ENCODE data around the gene SLC25A29. TPM values are rescaled to one million over a fixed set of nuclear protein-coding genes. Genes with fewer than 3 reads are reported as not detected.

Gene SLC25A29
- total and polyA plus RNA-seq, 12 donors: 11.0 to 70.7 (median 23.6) TPM

DNA sequence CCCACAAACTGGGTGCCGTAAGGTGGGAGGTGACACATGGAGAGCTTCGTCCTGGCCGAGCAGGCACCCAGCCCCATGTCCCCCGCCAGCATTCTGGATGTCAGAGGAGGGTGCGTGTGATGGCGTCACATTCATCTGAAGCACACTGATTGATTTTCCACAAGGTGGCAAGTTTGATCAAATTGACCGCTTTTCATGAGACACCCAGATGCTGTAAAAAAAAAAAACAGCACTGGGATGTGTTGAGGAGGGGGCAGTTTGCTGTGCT lies 24.2 kb downstream of the SLC25A29 start:
- intact Hi-C loops (cut with DNase I): loop anchor here in 2 of 10 donors (5.0 kb wide), 2 partner anchors 40 to 95 kb away; partner anchors contain the start of gene WDR25 (in 1 of the 2)
- Histone ChIP-seq H3K4me3 (no peak overlapping the region), H3K27ac (peak overlapping the region in 1 of 10 donors; percentile 21), H3K27me3 (no peaks in the 10 kb centered on the region), H3K9me3 (no peaks in the 10 kb centered on the region), H3K36me3 (peaks cover 0 to 36% (median 0%) of the 10 kb centered on the region in 9 donors), H3K4me1 (peaks cover 5 to 59% (median 36%) of the 10 kb centered on the region in 9 donors)
- TF ChIP-seq, protein P1, sequence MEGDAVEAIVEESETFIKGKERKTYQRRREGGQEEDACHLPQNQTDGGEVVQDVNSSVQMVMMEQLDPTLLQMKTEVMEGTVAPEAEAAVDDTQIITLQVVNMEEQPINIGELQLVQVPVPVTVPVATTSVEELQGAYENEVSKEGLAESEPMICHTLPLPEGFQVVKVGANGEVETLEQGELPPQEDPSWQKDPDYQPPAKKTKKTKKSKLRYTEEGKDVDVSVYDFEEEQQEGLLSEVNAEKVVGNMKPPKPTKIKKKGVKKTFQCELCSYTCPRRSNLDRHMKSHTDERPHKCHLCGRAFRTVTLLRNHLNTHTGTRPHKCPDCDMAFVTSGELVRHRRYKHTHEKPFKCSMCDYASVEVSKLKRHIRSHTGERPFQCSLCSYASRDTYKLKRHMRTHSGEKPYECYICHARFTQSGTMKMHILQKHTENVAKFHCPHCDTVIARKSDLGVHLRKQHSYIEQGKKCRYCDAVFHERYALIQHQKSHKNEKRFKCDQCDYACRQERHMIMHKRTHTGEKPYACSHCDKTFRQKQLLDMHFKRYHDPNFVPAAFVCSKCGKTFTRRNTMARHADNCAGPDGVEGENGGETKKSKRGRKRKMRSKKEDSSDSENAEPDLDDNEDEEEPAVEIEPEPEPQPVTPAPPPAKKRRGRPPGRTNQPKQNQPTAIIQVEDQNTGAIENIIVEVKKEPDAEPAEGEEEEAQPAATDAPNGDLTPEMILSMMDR (IDR thresholded peaks at IDR 0.05): no peak
- 90 to 94% methylated on average over 7 of the region's 7 CpGs for WGBS, 2 donors
- ATAC-seq: no peak
- no peak for DNase-seq

DNA sequence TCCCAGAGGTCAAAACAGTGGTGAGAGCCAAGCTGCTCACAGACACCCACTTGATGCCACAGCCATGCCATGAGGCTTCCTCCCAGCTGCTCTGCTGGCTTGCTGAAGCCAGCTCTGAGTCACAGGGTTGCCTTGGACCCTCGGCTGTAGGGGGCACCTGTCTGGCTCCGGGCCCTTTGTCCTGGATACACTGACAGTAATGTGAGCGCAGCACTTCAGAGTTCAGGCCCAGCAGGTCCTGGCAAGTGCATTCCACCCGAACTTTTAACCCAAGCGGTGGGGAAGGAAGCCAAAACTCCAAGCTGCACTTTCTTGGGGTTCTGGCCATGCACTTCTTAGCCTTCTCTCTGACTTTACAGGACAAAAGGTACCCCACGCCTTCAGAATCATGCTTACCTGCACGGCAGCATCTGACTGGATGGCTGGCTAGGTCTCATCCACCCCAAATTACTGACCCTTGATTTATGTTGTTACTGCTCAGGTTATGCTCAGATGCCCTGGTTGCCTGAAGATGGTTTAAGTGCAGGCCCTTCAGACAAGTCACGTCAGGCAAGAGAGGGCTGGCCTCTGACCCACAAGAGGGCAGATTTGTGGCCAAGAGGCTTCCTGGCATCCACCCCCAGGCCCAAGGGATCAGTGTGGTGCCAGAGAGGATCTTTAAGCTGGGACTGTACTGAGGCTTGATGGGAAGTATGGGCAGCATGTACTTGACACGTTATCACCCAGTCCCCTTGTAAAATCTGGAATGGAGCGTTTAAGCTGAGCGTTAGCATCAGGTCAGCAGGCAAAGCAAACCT lies 24.8 kb downstream of the SLC25A29 start:
- Histone ChIP-seq H3K36me3 (peaks cover 0 to 41% (median 0%) of the 10 kb centered on the region in 9 donors), H3K27me3 (no peaks in the 10 kb centered on the region), H3K9me3 (no peaks in the 10 kb centered on the region), H3K27ac (no peak overlapping the region), H3K4me3 (no peak overlapping the region), H3K4me1 (peaks cover 5 to 58% (median 36%) of the 10 kb centered on the region in 9 donors)
- DNase-seq: no peak
- TF ChIP-seq, protein P1 (IDR thresholded peaks at IDR 0.05): no peak
- 64 to 65% methylated on average over 11 of the region's 11 CpGs for WGBS, 2 donors
- no peak for ATAC-seq
- intact Hi-C loops (cut with DNase I): loop anchor here in 2 of 10 donors (5.0 kb wide), 2 partner anchors 39 to 96 kb away; partner anchors contain the start of gene WDR25 (in 1 of the 2)

DNA sequence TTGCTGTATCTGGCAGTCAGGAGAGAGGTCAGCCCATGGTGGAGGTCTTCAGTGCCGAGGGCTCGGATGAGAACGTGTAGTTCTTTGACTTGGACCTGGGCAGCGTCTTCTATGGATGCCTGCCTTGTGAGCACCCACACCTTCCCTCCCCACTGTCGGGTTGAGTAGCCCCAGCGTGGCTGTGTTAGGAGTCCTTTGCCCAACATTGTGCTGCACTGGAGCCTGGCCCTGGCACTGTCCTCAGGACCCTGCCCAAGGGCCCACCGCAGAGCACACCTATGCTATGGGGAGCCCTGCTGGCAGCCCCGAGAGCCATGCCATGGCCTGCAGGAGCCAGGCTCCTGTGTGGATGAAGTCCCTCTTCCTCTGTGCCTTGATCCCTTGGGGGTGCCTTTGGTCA lies 26.7 kb downstream of the SLC25A29 start:
- ATAC-seq (no peak), DNase-seq (no peak)
- 91 to 92% methylated on average over 8 of the region's 8 CpGs for WGBS, 2 donors
- Histone ChIP-seq H3K27ac (no peak overlapping the region), H3K36me3 (peaks cover 0 to 49% (median 0%) of the 10 kb centered on the region in 9 donors), H3K4me3 (no peak overlapping the region), H3K27me3 (no peaks in the 10 kb centered on the region), H3K4me1 (peaks cover 0 to 56% (median 24%) of the 10 kb centered on the region in 9 donors), H3K9me3 (no peaks in the 10 kb centered on the region)
- intact Hi-C loops (cut with DNase I): loop anchor here in 1 of 10 donors (5.0 kb wide), 1 partner anchor 37 kb away; no protein-coding TSS in a partner anchor
- TF ChIP-seq, protein P1 (IDR thresholded peaks at IDR 0.05): no peak

DNA sequence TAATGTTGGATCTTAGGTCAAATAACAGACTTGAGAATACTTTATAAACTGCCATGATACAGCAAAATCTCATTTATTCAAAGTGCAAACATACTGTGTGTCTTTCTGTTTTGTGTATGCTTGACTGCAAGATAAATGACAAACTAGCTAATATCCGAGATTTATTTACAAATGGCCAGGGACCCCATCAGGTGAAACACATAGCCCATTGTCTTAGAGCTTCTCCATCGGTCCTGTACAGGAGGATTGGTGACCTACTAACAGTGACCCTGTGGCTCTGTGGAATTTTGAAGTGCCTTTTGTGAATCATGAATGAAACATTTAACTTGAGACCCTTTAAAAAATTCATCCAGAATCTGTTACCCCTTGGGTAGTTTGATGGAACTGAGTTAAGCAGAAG lies 27.1 kb downstream of the SLC25A29 start:
- H3K4me1 ChIP-seq: peaks cover 0 to 60% (median 20%) of the 10 kb centered on the region in 9 donors
- no peak overlapping the region for H3K4me3 ChIP-seq
- intact Hi-C loops (cut with DNase I): loop anchor here in 1 of 10 donors (5.0 kb wide), 1 partner anchor 37 kb away; no protein-coding TSS in a partner anchor
- no peak overlapping the region for H3K27ac ChIP-seq
- peaks cover 0 to 52% (median 0%) of the 10 kb centered on the region in 9 donors for H3K36me3 ChIP-seq
- no peaks in the 10 kb centered on the region for H3K9me3 ChIP-seq
- DNase-seq (no peak), ATAC-seq (no peak)
- WGBS, 2 donors: 83 to 86% methylated on average over 2 of the region's 2 CpGs
- TF ChIP-seq, protein P1 (IDR thresholded peaks at IDR 0.05): no peak
- H3K27me3 ChIP-seq: no peaks in the 10 kb centered on the region
